Liver (tissue), 9 donors: ENCODE measurements around the gene VASH1. TPM values are rescaled to one million over a fixed set of nuclear protein-coding genes. Genes with fewer than 3 reads are reported as not detected.
A peak's percentile ranks its signal among the peaks of the same experiment; 100 is the strongest.

Experiments
- DNase-seq: peaks from one replicate; pipeline ENCODE4 v3.0.0-alpha.2; 2017; ENCODE audit warnings: low spot score
- H3K27ac ChIP-seq, 2 donors: one replicate each; pipeline ENCODE4 v1.7.0; 2013; ENCODE audit warnings: inconsistent platforms in 2 of 2, low read length in 2 of 2, control low read depth in 1 of 2, low read depth in 1 of 2, mild to moderate bottlenecking in 1 of 2
- H3K27me3 ChIP-seq, 4 donors: one replicate each; pipeline versions ENCODE4 v1.6.1 to v1.7.0; 2013; ENCODE audit warnings: low read length in 3 of 4, inconsistent platforms in 1 of 4, mild to moderate bottlenecking in 1 of 4, moderate library complexity in 1 of 4; ENCODE audit not compliant: control insufficient read depth in 4 of 4, insufficient read depth in 4 of 4
- H3K36me3 ChIP-seq, 4 donors: one replicate each; pipeline versions ENCODE4 v1.6.1 to v1.7.0; 2013; ENCODE audit warnings: low read length in 3 of 4, mild to moderate bottlenecking in 3 of 4, low read depth in 1 of 4, moderate library complexity in 1 of 4; ENCODE audit not compliant: control insufficient read depth in 4 of 4, insufficient read depth in 3 of 4
- H3K4me1 ChIP-seq, 4 donors: one replicate each; pipeline versions ENCODE4 v1.6.1 to v1.7.0; 2013; ENCODE audit warnings: low read length in 3 of 4, mild to moderate bottlenecking in 3 of 4, moderate library complexity in 1 of 4; ENCODE audit not compliant: control insufficient read depth in 4 of 4, insufficient read depth in 4 of 4
- H3K4me3 ChIP-seq, 3 donors: one replicate each; pipeline versions ENCODE4 v1.6.1 to v1.7.0; 2013; ENCODE audit warnings: low read length in 3 of 3, control low read depth in 1 of 3, low read depth in 1 of 3, mild to moderate bottlenecking in 1 of 3
- H3K9ac ChIP-seq, 2 donors: one replicate each; pipeline ENCODE4 v1.7.0; 2013; ENCODE audit warnings: low read length in 2 of 2, mild to moderate bottlenecking in 2 of 2, moderate library complexity in 2 of 2, control low read depth in 1 of 2, low read depth in 1 of 2
- H3K9me3 ChIP-seq, 4 donors: one replicate each; pipeline versions ENCODE4 v1.6.1 to v1.7.0; 2013; ENCODE audit warnings: low read length in 3 of 4; ENCODE audit not compliant: control insufficient read depth in 4 of 4
- EGR1 ChIP-seq, 2 donors: IDR thresholded peaks; 2 replicates each; pipeline ENCODE4 v1.6.1; 2016 to 2018; ENCODE audit warnings: antibody characterized with exemption in 2 of 2, low read depth in 2 of 2
- FOXA1 ChIP-seq: IDR thresholded peaks from 2 replicates; pipeline ENCODE4 v1.6.1; 2016; ENCODE audit warnings: antibody characterized with exemption
- FOXA2 ChIP-seq: IDR thresholded peaks from 2 replicates; pipeline ENCODE4 v1.6.1; 2016; ENCODE audit warnings: antibody characterized with exemption
- GABPA ChIP-seq, 2 donors: IDR thresholded peaks in 1 of 2; conservative IDR thresholded peaks in 1 of 2; 2 replicates each; pipeline ENCODE4 v1.6.1; 2016; ENCODE audit warnings: antibody characterized with exemption in 2 of 2, mild to moderate bottlenecking in 1 of 2, moderate library complexity in 1 of 2
- HNF4A ChIP-seq, 2 donors: conservative IDR thresholded peaks; 2 replicates each; pipeline ENCODE4 v1.6.1; 2016; ENCODE audit warnings: antibody characterized with exemption in 2 of 2, mild to moderate bottlenecking in 2 of 2
- HNF4G ChIP-seq: IDR thresholded peaks from 2 replicates; pipeline ENCODE4 v1.6.1; 2016; ENCODE audit warnings: antibody characterized with exemption
- RXRA ChIP-seq, 2 donors: IDR thresholded peaks; 2 replicates each; pipeline ENCODE4 v1.6.1; 2017 to 2018; ENCODE audit warnings: antibody characterized with exemption in 2 of 2, mild to moderate bottlenecking in 1 of 2
- SP1 ChIP-seq: IDR thresholded peaks from 2 replicates; pipeline ENCODE4 v1.6.1; 2018; ENCODE audit warnings: antibody characterized with exemption, mild to moderate bottlenecking
- YY1 ChIP-seq: IDR thresholded peaks from 2 replicates; pipeline ENCODE4 v1.6.1; 2016; ENCODE audit warnings: antibody characterized with exemption, mild to moderate bottlenecking
- WGBS: extraction: QIAGEN DNeasy Blood & Tissue Kit; methylation state at CpG from one replicate; pipeline ENCODE4 v1.1.7; 2013; 5-methylcytosine and 5-hydroxymethylcytosine counted together
- polyA plus RNA-seq, 2 donors: library from polyadenylated mRNA; stranded (reverse) in 1 of 2; unstranded in 1 of 2; fragments of 200-250 nt in 1 of 2; fragments of >200 nt in 1 of 2; fragmentation: Nextera tagmentation in 1 of 2; extraction: Ambion mirVana in 1 of 2; gene quantifications; one replicate each; pipeline versions ENCODE4 v1.2.1 to v1.2.3, GENCODE V29; 2013 to 2015
- total RNA-seq, 2 donors: library from RNA; depleted of rRNA; stranded (reverse); fragments of >200 nt; gene quantifications; one replicate each; pipeline ENCODE4 v1.2.3, GENCODE V29; 2014
- TF ChIP-seq, protein P1 (sequence below): IDR thresholded peaks from 2 replicates; pipeline ENCODE4 v1.6.1; 2016; ENCODE audit warnings: antibody characterized with exemption
- TF ChIP-seq, protein P2 (sequence below): fragments of 150-350 bp; IDR thresholded peaks from 2 replicates; pipeline ENCODE4 v1.5.1; 2017; ENCODE audit warnings: improper control_type of control experiment, low read depth, low read length; ENCODE audit not compliant: missing input control
- TF ChIP-seq, protein P3 (sequence below): IDR thresholded peaks from 2 replicates; pipeline ENCODE4 v1.6.1; 2016; ENCODE audit warnings: antibody characterized with exemption, mild to moderate bottlenecking
- donor health status: healthy.
- donor health status: healthy.
- donor health status: healthy.
- donor health status: healthy.
- donor health status: healthy.

Gene VASH1
- total and polyA plus RNA-seq, 4 donors, result 0.94 to 5.9 (median 4.3) TPM

DNA sequence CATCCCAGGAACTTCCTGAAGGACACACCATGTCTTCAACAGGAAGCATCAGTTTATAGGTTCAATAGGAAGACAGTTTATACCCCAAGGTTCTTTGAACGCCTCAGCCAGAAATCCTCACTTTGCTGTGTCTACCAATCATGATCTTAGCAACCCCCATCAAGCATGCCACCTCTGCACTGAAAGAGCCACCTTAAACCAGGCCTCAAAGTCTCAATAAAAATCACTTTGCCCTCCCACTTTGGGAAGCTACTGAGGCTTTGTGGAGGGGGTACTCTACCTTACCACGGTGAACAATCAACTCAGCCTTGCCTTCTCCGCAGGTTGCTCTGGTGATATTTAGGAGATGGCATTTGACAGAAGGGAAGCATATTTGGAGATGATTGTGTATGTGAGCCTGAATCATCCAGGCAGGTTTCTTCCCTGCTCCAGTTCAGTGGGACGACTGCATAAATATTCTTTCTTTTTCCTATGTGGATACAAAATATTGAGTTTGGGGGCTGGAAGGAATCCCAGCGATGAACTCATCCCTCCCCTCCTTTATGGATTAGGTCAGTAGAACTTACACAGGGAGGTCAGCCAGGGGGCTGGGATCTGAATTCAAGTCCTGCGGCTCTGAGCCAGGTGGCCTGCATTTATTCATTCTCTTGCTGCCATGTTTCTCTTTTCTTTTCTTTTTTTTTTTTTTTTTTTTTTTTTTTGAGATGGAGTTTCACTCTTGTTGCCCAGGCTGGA, 42.8 kb upstream of the VASH1 start:
- H3K36me3 ChIP-seq, result no peaks in the 10 kb centered on the region
- no peak for DNase-seq
- H3K4me1 ChIP-seq, result peaks cover 0 to 5% (median under 1%) of the 10 kb centered on the region in 4 donors
- H3K27ac ChIP-seq, result no peak overlapping the region
- H3K4me3 ChIP-seq, result no peak overlapping the region
- WGBS, result 87% methylated on average over 6 of the region's 6 CpGs
- no peak for TF ChIP-seq HNF4A (conservative IDR thresholded peaks at IDR 0.05)
- TF ChIP-seq, protein P1, sequence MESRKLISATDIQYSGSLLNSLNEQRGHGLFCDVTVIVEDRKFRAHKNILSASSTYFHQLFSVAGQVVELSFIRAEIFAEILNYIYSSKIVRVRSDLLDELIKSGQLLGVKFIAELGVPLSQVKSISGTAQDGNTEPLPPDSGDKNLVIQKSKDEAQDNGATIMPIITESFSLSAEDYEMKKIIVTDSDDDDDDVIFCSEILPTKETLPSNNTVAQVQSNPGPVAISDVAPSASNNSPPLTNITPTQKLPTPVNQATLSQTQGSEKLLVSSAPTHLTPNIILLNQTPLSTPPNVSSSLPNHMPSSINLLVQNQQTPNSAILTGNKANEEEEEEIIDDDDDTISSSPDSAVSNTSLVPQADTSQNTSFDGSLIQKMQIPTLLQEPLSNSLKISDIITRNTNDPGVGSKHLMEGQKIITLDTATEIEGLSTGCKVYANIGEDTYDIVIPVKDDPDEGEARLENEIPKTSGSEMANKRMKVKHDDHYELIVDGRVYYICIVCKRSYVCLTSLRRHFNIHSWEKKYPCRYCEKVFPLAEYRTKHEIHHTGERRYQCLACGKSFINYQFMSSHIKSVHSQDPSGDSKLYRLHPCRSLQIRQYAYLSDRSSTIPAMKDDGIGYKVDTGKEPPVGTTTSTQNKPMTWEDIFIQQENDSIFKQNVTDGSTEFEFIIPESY, result no peak
- TF ChIP-seq RXRA (IDR thresholded peaks at IDR 0.05), result no peak
- no peak for TF ChIP-seq GABPA (IDR thresholded peaks at IDR 0.05 in 1 of 2, conservative IDR thresholded peaks at IDR 0.05 in 1 of 2)
- no peak for TF ChIP-seq FOXA1
- TF ChIP-seq, protein P2, sequence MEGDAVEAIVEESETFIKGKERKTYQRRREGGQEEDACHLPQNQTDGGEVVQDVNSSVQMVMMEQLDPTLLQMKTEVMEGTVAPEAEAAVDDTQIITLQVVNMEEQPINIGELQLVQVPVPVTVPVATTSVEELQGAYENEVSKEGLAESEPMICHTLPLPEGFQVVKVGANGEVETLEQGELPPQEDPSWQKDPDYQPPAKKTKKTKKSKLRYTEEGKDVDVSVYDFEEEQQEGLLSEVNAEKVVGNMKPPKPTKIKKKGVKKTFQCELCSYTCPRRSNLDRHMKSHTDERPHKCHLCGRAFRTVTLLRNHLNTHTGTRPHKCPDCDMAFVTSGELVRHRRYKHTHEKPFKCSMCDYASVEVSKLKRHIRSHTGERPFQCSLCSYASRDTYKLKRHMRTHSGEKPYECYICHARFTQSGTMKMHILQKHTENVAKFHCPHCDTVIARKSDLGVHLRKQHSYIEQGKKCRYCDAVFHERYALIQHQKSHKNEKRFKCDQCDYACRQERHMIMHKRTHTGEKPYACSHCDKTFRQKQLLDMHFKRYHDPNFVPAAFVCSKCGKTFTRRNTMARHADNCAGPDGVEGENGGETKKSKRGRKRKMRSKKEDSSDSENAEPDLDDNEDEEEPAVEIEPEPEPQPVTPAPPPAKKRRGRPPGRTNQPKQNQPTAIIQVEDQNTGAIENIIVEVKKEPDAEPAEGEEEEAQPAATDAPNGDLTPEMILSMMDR, result no peak
- TF ChIP-seq, protein P3, sequence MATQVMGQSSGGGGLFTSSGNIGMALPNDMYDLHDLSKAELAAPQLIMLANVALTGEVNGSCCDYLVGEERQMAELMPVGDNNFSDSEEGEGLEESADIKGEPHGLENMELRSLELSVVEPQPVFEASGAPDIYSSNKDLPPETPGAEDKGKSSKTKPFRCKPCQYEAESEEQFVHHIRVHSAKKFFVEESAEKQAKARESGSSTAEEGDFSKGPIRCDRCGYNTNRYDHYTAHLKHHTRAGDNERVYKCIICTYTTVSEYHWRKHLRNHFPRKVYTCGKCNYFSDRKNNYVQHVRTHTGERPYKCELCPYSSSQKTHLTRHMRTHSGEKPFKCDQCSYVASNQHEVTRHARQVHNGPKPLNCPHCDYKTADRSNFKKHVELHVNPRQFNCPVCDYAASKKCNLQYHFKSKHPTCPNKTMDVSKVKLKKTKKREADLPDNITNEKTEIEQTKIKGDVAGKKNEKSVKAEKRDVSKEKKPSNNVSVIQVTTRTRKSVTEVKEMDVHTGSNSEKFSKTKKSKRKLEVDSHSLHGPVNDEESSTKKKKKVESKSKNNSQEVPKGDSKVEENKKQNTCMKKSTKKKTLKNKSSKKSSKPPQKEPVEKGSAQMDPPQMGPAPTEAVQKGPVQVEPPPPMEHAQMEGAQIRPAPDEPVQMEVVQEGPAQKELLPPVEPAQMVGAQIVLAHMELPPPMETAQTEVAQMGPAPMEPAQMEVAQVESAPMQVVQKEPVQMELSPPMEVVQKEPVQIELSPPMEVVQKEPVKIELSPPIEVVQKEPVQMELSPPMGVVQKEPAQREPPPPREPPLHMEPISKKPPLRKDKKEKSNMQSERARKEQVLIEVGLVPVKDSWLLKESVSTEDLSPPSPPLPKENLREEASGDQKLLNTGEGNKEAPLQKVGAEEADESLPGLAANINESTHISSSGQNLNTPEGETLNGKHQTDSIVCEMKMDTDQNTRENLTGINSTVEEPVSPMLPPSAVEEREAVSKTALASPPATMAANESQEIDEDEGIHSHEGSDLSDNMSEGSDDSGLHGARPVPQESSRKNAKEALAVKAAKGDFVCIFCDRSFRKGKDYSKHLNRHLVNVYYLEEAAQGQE, result no peak
- no peaks in the 10 kb centered on the region for H3K9me3 ChIP-seq
- H3K9ac ChIP-seq, result no peak overlapping the region
- H3K27me3 ChIP-seq, result no peaks in the 10 kb centered on the region

DNA sequence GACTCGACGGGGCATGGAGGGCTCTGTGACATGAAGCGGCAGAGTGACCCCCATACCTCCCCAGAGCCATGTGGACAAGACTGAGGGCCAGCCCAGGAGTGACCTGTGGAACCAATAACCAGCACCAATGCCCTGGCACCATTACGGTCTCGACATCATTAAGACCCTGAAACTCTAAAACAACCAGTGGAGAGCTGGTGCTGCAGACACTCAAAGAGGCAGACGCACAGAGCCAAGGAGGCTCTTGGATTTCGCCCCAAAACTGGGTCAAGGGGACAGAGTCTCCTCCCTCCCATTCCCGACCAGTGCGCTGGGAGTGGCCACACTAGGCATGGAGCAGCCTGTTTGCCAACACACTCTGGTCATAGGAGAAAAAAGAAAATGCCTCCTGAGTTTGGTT, 41.6 kb upstream of the VASH1 start:
- Histone ChIP-seq H3K36me3 (no peaks in the 10 kb centered on the region), H3K4me3 (no peak overlapping the region), H3K27ac (peak overlapping the region in 1 of 2 donors; percentile 37), H3K9ac (no peak overlapping the region), H3K9me3 (no peaks in the 10 kb centered on the region), H3K4me1 (peaks cover 0 to 5% (median under 1%) of the 10 kb centered on the region in 4 donors), H3K27me3 (no peaks in the 10 kb centered on the region)
- TF ChIP-seq, protein P1, result no peak
- TF ChIP-seq FOXA2 (no peak), SP1 (no peak), FOXA1 (no peak), HNF4G (no peak), HNF4A (conservative IDR thresholded peaks at IDR 0.05) (no peak), YY1 (no peak), GABPA (IDR thresholded peaks at IDR 0.05 in 1 of 2, conservative IDR thresholded peaks at IDR 0.05 in 1 of 2) (no peak), EGR1 (IDR thresholded peaks at IDR 0.05; ENCODE audit: low read depth in 2 of 2) (no peak)
- TF ChIP-seq, protein P3, result no peak
- TF ChIP-seq, protein P2, result no peak
- DNase-seq, result no peak
- 84% methylated on average over 9 of the region's 9 CpGs for WGBS
